Caco-2 (cell line): ENCODE data around the gene FNDC3B. TPM values are rescaled to one million over a fixed set of nuclear protein-coding genes. Genes with fewer than 3 reads are reported as not detected.
A peak's percentile ranks its signal among the peaks of the same experiment; 100 is the strongest.

Experiments used
- BruUV-seq: library from RNA; stranded (reverse); fragments of 400-500 nt; replicated peaks from 2 replicates; lab custom pipeline; 2021; lab: Mats Ljungman, UMichigan
- CTCF ChIA-PET: fragments of 300-600 bp; sonication (Branson Sonifier 250); formaldehyde crosslinking; loops from one replicate; lab custom pipeline; 2022; ENCODE audit warnings: antibody characterized with exemption; lab: Charles Lee
- POLR2A ChIA-PET: fragments of 300-600 bp; sonication (Branson Sonifier 250); formaldehyde crosslinking; loops from one replicate; lab custom pipeline; 2022; ENCODE audit warnings: antibody characterized with exemption; lab: Charles Lee
- DNase-seq, 2 experiments: peaks; one replicate each; pipeline versions ENCODE4 v3.0.0 to v3.0.0-alpha.2; 2020 to 2022
- H3K27me3 ChIP-seq: replicated peaks from 2 replicates; pipeline ENCODE4 v1.6.0; 2011; ENCODE audit warnings: low read length; ENCODE audit not compliant: control insufficient read depth, insufficient read depth
- H3K36me3 ChIP-seq: 2 replicates; pipeline ENCODE4 v1.5.1; 2011; ENCODE audit warnings: low read length; ENCODE audit not compliant: control insufficient read depth, insufficient read depth
- H3K4me1 ChIP-seq: fragments of 250-450 bp; sonication (Bioruptor Pico); 2 replicates; pipeline ENCODE4 v1.5.1; 2020; ENCODE audit warnings: mild to moderate bottlenecking
- H3K4me3 ChIP-seq: 2 replicates; pipeline ENCODE4 v1.5.1; 2011; ENCODE audit warnings: low read depth, mild to moderate bottlenecking, control low read depth, low read length
- H3K9me3 ChIP-seq: fragments of 250-450 bp; sonication (Bioruptor Pico); 2 replicates; pipeline ENCODE4 v1.5.1; 2020; ENCODE audit warnings: mild to moderate bottlenecking, moderate library complexity
- H3K27ac Mint-ChIP-seq: one replicate; pipeline ENCODE4 v1.8.0; 2022; ENCODE audit warnings: mixed read lengths; ENCODE audit not compliant: unreplicated experiment
- H3K27me3 Mint-ChIP-seq: one replicate; pipeline ENCODE4 v1.8.0; 2022; ENCODE audit warnings: mixed read lengths; ENCODE audit not compliant: insufficient read depth, unreplicated experiment
- H3K36me3 Mint-ChIP-seq: one replicate; pipeline ENCODE4 v1.8.0; 2022; ENCODE audit warnings: mild to moderate bottlenecking, mixed read lengths; ENCODE audit not compliant: insufficient read depth, unreplicated experiment
- H3K4me1 Mint-ChIP-seq: one replicate; pipeline ENCODE4 v1.8.0; 2022; ENCODE audit warnings: low read depth, mixed read lengths; ENCODE audit not compliant: unreplicated experiment
- H3K4me3 Mint-ChIP-seq: one replicate; pipeline ENCODE4 v1.8.0; 2022; ENCODE audit warnings: mild to moderate bottlenecking, moderate library complexity, mixed read lengths; ENCODE audit not compliant: unreplicated experiment
- H3K9me3 Mint-ChIP-seq: one replicate; pipeline ENCODE4 v1.8.0; 2022; ENCODE audit warnings: mixed read lengths; ENCODE audit not compliant: unreplicated experiment
- CTCF ChIP-seq, 2 experiments: fragments of 200-600 bp in 1 of 2; IDR thresholded peaks; 1 replicate in 1 of 2; 2 replicates in 1 of 2; pipeline versions ENCODE4 v1.5.1 to v1.8.0; 2011 to 2022; ENCODE audit warnings: antibody characterized with exemption in 1 of 2, control low read depth in 1 of 2, inconsistent platforms in 1 of 2, low read depth in 1 of 2, low read length in 1 of 2, mild to moderate bottlenecking in 1 of 2, moderate library complexity in 1 of 2; ENCODE audit not compliant: insufficient read depth in 1 of 2, severe bottlenecking in 1 of 2, unreplicated experiment in 1 of 2
- intact Hi-C: fragments of 100-400 bp; cut with micrococcal nuclease; formaldehyde crosslinking; loops from one replicate; pipeline ENCODE4 v1.10.0; 2022; ENCODE audit not compliant: unreplicated experiment
- total RNA-seq: library from RNA; stranded (reverse); gene quantifications from 2 replicates; pipeline ENCODE4 v1.2.3, GENCODE V29; 2022

FNDC3B gene
- total RNA-seq, 1 experiment from 2014 or later, result 59.8 TPM

- no peak for DNase-seq
- Mint-ChIP-seq H3K4me3 (no peak overlapping the region), H3K4me1 (peaks cover 8% of the 10 kb centered on the region), H3K36me3 (peaks cover 29% of the 10 kb centered on the region), H3K9me3 (no peaks in the 10 kb centered on the region), H3K27me3 (no peaks in the 10 kb centered on the region), H3K27ac (peak overlapping the region; percentile 28)
- CTCF ChIA-PET, result interaction anchor here (0.6 kb wide), 1 partner anchor 65 kb away, joined by 3 read pairs; no protein-coding TSS in a partner anchor
- no peaks in the 10 kb centered on the region for H3K9me3 ChIP-seq
- POLR2A ChIA-PET, result no interaction called here
- TF ChIP-seq CTCF (IDR thresholded peaks at IDR 0.05; ENCODE audit: insufficient read depth in 1 of 2, low read depth in 1 of 2, low read length in 1 of 2, severe bottlenecking in 1 of 2, unreplicated experiment in 1 of 2), result no peak
- H3K27me3 ChIP-seq, result no peaks in the 10 kb centered on the region
- no peak overlapping the region for H3K4me3 ChIP-seq
- no peaks in the 10 kb centered on the region; the same call in 1 of the 2 replicates for H3K36me3 ChIP-seq
- H3K4me1 ChIP-seq, result peaks cover 16% of the 10 kb centered on the region
- intact Hi-C loops, result no loop called here
- no TSS peak for BruUV-seq
Observed at GRCh38 chr3:172107403-172107802, 68.0 kb downstream of the FNDC3B start.

- Mint-ChIP-seq H3K4me1 (no peaks in the 10 kb centered on the region), H3K27me3 (no peaks in the 10 kb centered on the region), H3K9me3 (no peaks in the 10 kb centered on the region), H3K36me3 (peaks cover 29% of the 10 kb centered on the region), H3K4me3 (no peak overlapping the region), H3K27ac (no peak overlapping the region)
- Histone ChIP-seq H3K9me3 (no peaks in the 10 kb centered on the region), H3K4me1 (no peaks in the 10 kb centered on the region), H3K4me3 (no peak overlapping the region), H3K27me3 (no peaks in the 10 kb centered on the region), H3K36me3 (no peaks in the 10 kb centered on the region; the same call in 1 of the 2 replicates)
- CTCF ChIA-PET, result no interaction called here
- TF ChIP-seq CTCF (IDR thresholded peaks at IDR 0.05; ENCODE audit: insufficient read depth in 1 of 2, low read depth in 1 of 2, low read length in 1 of 2, severe bottlenecking in 1 of 2, unreplicated experiment in 1 of 2), result no peak
- no TSS peak for BruUV-seq
- intact Hi-C loops, result no loop called here
- DNase-seq, result no peak
- POLR2A ChIA-PET, result no interaction called here
Observed at GRCh38 chr3:172110127-172110779, 70.9 kb downstream of the FNDC3B start.

- H3K4me3 Mint-ChIP-seq, result no peak overlapping the region
- Histone ChIP-seq H3K4me3 (no peak overlapping the region), H3K36me3 (no peaks in the 10 kb centered on the region; the same call in 1 of the 2 replicates), H3K4me1 (no peaks in the 10 kb centered on the region), H3K27me3 (no peaks in the 10 kb centered on the region), H3K9me3 (no peaks in the 10 kb centered on the region)
- peaks cover 24% of the 10 kb centered on the region for H3K36me3 Mint-ChIP-seq
- intact Hi-C loops, result no loop called here
- no peaks in the 10 kb centered on the region for H3K4me1 Mint-ChIP-seq
- no peak for TF ChIP-seq CTCF (IDR thresholded peaks at IDR 0.05; ENCODE audit: insufficient read depth in 1 of 2, low read depth in 1 of 2, low read length in 1 of 2, severe bottlenecking in 1 of 2, unreplicated experiment in 1 of 2)
- no TSS peak for BruUV-seq
- POLR2A ChIA-PET, result no interaction called here
- CTCF ChIA-PET, result no interaction called here
- H3K27me3 Mint-ChIP-seq, result no peaks in the 10 kb centered on the region
- H3K9me3 Mint-ChIP-seq, result no peaks in the 10 kb centered on the region
- no peak for DNase-seq
- no peak overlapping the region for H3K27ac Mint-ChIP-seq
Observed at GRCh38 chr3:172111163-172111562, 71.8 kb downstream of the FNDC3B start.
